Stomach (tissue), 4 donors: ENCODE results near the gene DDX27.

Source experiments
- CTCF ChIP-seq, 7 experiments: fragments of 450-650 bp in 4 of 7; fragments of 200-600 bp in 3 of 7; sonication (generic) in 3 of 7; IDR thresholded peaks; one replicate each; pipeline ENCODE4 v1.5.1; 2016 to 2019; ENCODE audit warnings: antibody characterized with exemption in 7 of 7, control low read depth in 2 of 7, mild to moderate bottlenecking in 1 of 7
- POLR2A ChIP-seq, 4 donors: fragments of 450-650 bp; IDR thresholded peaks; one replicate each; pipeline ENCODE4 v1.6.1; 2016; ENCODE audit warnings: antibody characterized with exemption in 4 of 4, control low read depth in 2 of 4, mild to moderate bottlenecking in 1 of 4, moderate library complexity in 1 of 4
- POLR2AphosphoS5 ChIP-seq, 3 donors: sonication (generic); formaldehyde crosslinking; IDR thresholded peaks; one replicate each; pipeline ENCODE4 v1.6.1; 2016; ENCODE audit warnings: antibody characterized with exemption in 3 of 3

DNA sequence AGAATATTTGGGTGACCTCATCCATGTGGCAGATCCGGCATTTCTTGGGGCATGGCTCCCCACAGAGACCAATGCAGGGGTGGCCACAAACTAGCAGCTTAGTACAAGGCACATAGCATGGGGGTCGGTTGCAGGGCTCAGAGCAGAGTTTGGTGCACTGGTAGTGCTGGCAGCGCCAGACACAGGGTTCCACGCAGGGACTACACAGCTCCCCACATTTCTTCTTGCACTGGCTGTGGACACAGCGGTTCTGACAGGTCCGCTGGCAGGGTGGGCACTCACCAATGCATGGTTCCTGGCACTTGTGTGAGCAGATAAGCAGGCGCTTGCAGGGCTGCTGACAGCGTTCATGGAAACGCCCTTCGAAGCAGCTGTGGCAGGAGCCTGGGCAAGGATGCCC lies 29.1 kb downstream of the DDX27 start:
- TF ChIP-seq POLR2AphosphoS5 (IDR thresholded peaks at IDR 0.05) (no peak), CTCF (IDR thresholded peaks at IDR 0.05) (no peak), POLR2A (IDR thresholded peaks at IDR 0.05) (no peak)
